Loucy (cell line): ENCODE data around the gene APCS.

Experiments used
- H2AFZ ChIP-seq: fragments of 200-600 bp; sonication (generic); 2 replicates; pipeline ENCODE4 v1.6.0; 2016; ENCODE audit warnings: antibody characterized with exemption, mild to moderate bottlenecking, low read length, moderate library complexity
- H3F3A ChIP-seq: fragments of 200-600 bp; 2 replicates; pipeline ENCODE4 v1.6.0; 2016; ENCODE audit warnings: antibody characterized with exemption, low read depth, mild to moderate bottlenecking
- H3K27me3 ChIP-seq: fragments of 200-600 bp; sonication (generic); 2 replicates; pipeline ENCODE4 v1.6.1; 2014; ENCODE audit warnings: low read length, mild to moderate bottlenecking; ENCODE audit not compliant: insufficient read depth, poor library complexity, severe bottlenecking
- H3K36me3 ChIP-seq: fragments of 200-600 bp; sonication (generic); 2 replicates; pipeline ENCODE4 v1.6.1; 2016; ENCODE audit warnings: low read length; ENCODE audit not compliant: insufficient read depth
- H3K4me1 ChIP-seq: fragments of 200-600 bp; sonication (generic); 2 replicates; pipeline ENCODE4 v1.5.1; 2014; ENCODE audit warnings: low read length, mild to moderate bottlenecking; ENCODE audit not compliant: insufficient read depth, poor library complexity, severe bottlenecking
- H3K4me2 ChIP-seq: fragments of 200-600 bp; sonication (generic); 2 replicates; pipeline ENCODE4 v1.6.0; 2014; ENCODE audit warnings: antibody characterized with exemption, low read length, low read depth, mild to moderate bottlenecking; ENCODE audit not compliant: poor library complexity, severe bottlenecking
- H3K4me3 ChIP-seq: fragments of 200-600 bp; sonication (generic); 2 replicates; pipeline ENCODE4 v1.5.1; 2014; ENCODE audit warnings: low read length, mild to moderate bottlenecking, mixed read lengths; ENCODE audit not compliant: poor library complexity, severe bottlenecking
- H3K79me2 ChIP-seq: fragments of 200-600 bp; sonication (generic); 2 replicates; pipeline ENCODE4 v1.6.1; 2014; ENCODE audit warnings: low read length; ENCODE audit not compliant: insufficient read depth
- H3K9ac ChIP-seq: fragments of 200-600 bp; sonication (generic); 2 replicates; pipeline ENCODE4 v1.6.0; 2014; ENCODE audit warnings: mild to moderate bottlenecking, low read depth, low read length, moderate library complexity; ENCODE audit not compliant: poor library complexity, severe bottlenecking
- H3K9me2 ChIP-seq: fragments of 200-600 bp; sonication (generic); replicated peaks from 2 replicates; pipeline ENCODE4 v1.6.1; 2016; ENCODE audit warnings: low read depth, low read length, mixed read lengths
- H3K9me3 ChIP-seq: fragments of 200-600 bp; sonication (generic); 2 replicates; pipeline ENCODE4 v1.6.1; 2014; ENCODE audit warnings: mild to moderate bottlenecking, antibody characterized with exemption, low read length, low read depth; ENCODE audit not compliant: insufficient read depth
- H4K20me1 ChIP-seq: fragments of 200-600 bp; sonication (generic); 2 replicates; pipeline ENCODE4 v1.6.0; 2014; ENCODE audit warnings: antibody characterized with exemption, low read length, mild to moderate bottlenecking; ENCODE audit not compliant: insufficient read depth, poor library complexity, severe bottlenecking
- EZH2phosphoT487 ChIP-seq: fragments of 200-600 bp; IDR thresholded peaks from 2 replicates; pipeline ENCODE4 v1.6.1; 2018; ENCODE audit warnings: antibody characterized with exemption, mild to moderate bottlenecking, moderate library complexity, borderline replicate concordance
- TF ChIP-seq, protein P1 (sequence below): fragments of 200-600 bp; sonication (generic); conservative IDR thresholded peaks from 2 replicates; pipeline ENCODE4 v1.5.1; 2014; ENCODE audit warnings: mild to moderate bottlenecking, antibody characterized with exemption, low read length

APCS gene, protein sequence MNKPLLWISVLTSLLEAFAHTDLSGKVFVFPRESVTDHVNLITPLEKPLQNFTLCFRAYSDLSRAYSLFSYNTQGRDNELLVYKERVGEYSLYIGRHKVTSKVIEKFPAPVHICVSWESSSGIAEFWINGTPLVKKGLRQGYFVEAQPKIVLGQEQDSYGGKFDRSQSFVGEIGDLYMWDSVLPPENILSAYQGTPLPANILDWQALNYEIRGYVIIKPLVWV

DNA sequence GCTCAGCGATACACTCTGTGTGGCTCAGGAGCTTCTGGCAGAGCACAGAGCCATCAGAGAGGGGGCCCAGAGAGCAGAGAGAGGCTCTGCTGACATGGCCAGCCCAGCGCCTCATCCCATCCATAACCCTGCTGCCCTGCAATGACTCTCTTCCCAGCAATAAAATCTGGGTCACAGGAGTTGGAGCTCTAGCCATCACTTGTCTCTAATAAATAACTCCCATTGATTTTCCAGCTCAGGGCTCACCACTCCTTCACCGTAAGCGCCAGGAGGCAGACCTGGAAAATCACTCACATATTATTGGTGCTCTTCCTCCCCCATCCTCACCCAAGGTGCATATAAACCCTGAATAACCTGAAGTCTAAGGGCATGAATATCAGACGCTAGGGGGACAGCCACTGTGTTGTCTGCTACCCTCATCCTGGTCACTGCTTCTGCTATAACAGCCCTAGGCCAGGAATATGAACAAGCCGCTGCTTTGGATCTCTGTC lies at the start of gene APCS:
Gene APCS (plus strand): TSS at position 366 of the 491 bp plus-strand sequence. CDS start 96 bp downstream, at position 462.
- H3K9ac ChIP-seq: no peak within 1 kb of the TSS
- H2AFZ ChIP-seq: no peak within 1 kb of the TSS
- H3K27me3 ChIP-seq: peaks cover 4% of the 10 kb centered on the region
- TF ChIP-seq EZH2phosphoT487: no peak
- TF ChIP-seq, protein P1, sequence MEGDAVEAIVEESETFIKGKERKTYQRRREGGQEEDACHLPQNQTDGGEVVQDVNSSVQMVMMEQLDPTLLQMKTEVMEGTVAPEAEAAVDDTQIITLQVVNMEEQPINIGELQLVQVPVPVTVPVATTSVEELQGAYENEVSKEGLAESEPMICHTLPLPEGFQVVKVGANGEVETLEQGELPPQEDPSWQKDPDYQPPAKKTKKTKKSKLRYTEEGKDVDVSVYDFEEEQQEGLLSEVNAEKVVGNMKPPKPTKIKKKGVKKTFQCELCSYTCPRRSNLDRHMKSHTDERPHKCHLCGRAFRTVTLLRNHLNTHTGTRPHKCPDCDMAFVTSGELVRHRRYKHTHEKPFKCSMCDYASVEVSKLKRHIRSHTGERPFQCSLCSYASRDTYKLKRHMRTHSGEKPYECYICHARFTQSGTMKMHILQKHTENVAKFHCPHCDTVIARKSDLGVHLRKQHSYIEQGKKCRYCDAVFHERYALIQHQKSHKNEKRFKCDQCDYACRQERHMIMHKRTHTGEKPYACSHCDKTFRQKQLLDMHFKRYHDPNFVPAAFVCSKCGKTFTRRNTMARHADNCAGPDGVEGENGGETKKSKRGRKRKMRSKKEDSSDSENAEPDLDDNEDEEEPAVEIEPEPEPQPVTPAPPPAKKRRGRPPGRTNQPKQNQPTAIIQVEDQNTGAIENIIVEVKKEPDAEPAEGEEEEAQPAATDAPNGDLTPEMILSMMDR: no peak
- H3K79me2 ChIP-seq: no peaks in the 10 kb centered on the region
- no peaks in the 10 kb centered on the region for H3K9me2 ChIP-seq
- no peaks in the 10 kb centered on the region for H3K9me3 ChIP-seq
- no peaks in the 10 kb centered on the region for H3F3A ChIP-seq
- no peak within 1 kb of the TSS for H3K4me3 ChIP-seq
- no peaks in the 10 kb centered on the region for H3K36me3 ChIP-seq
- H3K4me1 ChIP-seq: no peaks in the 10 kb centered on the region
- no peaks in the 10 kb centered on the region for H4K20me1 ChIP-seq
- H3K4me2 ChIP-seq: no peak within 1 kb of the TSS

DNA sequence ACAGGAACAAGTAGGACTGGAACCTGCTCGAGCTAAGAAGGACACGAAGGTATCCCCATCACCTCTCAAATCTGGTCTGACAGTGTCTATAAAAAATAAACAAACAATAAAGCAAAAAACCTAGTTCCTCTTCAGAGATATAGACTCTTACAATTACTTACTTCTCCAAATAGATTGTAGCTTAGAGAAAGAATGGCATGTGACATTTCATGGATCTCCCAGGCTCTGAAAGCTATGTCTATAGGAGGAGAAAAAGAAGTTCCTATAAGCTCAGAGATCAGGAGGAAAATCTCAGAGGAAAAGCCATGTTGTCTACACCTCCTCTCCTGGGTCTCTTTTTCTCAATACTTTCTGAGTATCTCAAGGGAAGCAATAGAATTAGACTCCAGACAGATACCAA lies 39.5 kb upstream of the APCS start:
- Histone ChIP-seq H3K4me1 (no peaks in the 10 kb centered on the region), H3K27me3 (no peaks in the 10 kb centered on the region), H3K79me2 (no peaks in the 10 kb centered on the region), H3K9ac (no peak overlapping the region), H3K9me3 (no peaks in the 10 kb centered on the region), H3K9me2 (no peaks in the 10 kb centered on the region; the same call in 1 of the 2 replicates), H3K36me3 (no peaks in the 10 kb centered on the region), H3K4me3 (no peak overlapping the region), H4K20me1 (no peaks in the 10 kb centered on the region), H3F3A (no peaks in the 10 kb centered on the region), H2AFZ (no peak overlapping the region), H3K4me2 (no peak overlapping the region)
- TF ChIP-seq, protein P1: no peak
- no peak for TF ChIP-seq EZH2phosphoT487

DNA sequence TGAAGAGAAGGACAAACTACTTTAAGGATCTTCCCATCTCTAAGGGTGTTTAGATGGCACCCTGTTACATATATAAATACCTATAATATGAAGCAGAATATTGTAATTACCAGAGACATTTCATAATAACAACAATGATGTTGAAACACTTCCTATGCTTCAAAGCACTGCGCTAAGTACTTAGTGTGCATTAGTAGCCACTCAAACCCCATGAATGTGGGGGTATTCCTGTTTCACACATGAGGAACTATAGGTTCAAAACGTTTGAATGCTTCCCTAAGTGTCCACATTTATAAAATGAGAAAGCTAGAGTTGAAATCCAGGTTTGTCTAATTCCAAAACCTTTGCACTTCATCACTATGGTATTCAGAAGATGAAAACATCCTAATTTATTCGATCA lies 33.4 kb upstream of the APCS start:
- Histone ChIP-seq H3K4me2 (no peak overlapping the region), H3K9ac (no peak overlapping the region), H3K9me2 (no peaks in the 10 kb centered on the region; the same call in 1 of the 2 replicates), H3K79me2 (no peaks in the 10 kb centered on the region), H3K4me3 (no peak overlapping the region), H3F3A (no peaks in the 10 kb centered on the region), H4K20me1 (no peaks in the 10 kb centered on the region), H3K27me3 (no peaks in the 10 kb centered on the region), H3K4me1 (no peaks in the 10 kb centered on the region), H3K36me3 (no peaks in the 10 kb centered on the region), H2AFZ (no peak overlapping the region), H3K9me3 (no peaks in the 10 kb centered on the region)
- TF ChIP-seq, protein P1: no peak
- no peak for TF ChIP-seq EZH2phosphoT487
